Keratinocyte (primary cell): ENCODE measurements around the gene TLL2.

Experiments used
- EZH2 ChIP-seq: IDR thresholded peaks from one replicate; pipeline ENCODE4 v1.6.1; 2012; ENCODE audit warnings: inconsistent platforms, mild to moderate bottlenecking, low read length, moderate library complexity
- TF ChIP-seq, protein P1 (sequence below), 3 experiments: IDR thresholded peaks in 1 of 3; conservative IDR thresholded peaks in 1 of 3; optimal IDR thresholded peaks in 1 of 3; 2 replicates in 2 of 3; 3 replicates in 1 of 3; pipeline versions ENCODE3 to v1.5.1; 2011; ENCODE audit warnings: low read length in 3 of 3, mild to moderate bottlenecking in 3 of 3, moderate library complexity in 2 of 3, control low read depth in 1 of 3, inconsistent platforms in 1 of 3; ENCODE audit not compliant: insufficient read depth in 2 of 3; ENCODE audit errors: extremely low read depth in 1 of 3

- TF ChIP-seq, protein P1, sequence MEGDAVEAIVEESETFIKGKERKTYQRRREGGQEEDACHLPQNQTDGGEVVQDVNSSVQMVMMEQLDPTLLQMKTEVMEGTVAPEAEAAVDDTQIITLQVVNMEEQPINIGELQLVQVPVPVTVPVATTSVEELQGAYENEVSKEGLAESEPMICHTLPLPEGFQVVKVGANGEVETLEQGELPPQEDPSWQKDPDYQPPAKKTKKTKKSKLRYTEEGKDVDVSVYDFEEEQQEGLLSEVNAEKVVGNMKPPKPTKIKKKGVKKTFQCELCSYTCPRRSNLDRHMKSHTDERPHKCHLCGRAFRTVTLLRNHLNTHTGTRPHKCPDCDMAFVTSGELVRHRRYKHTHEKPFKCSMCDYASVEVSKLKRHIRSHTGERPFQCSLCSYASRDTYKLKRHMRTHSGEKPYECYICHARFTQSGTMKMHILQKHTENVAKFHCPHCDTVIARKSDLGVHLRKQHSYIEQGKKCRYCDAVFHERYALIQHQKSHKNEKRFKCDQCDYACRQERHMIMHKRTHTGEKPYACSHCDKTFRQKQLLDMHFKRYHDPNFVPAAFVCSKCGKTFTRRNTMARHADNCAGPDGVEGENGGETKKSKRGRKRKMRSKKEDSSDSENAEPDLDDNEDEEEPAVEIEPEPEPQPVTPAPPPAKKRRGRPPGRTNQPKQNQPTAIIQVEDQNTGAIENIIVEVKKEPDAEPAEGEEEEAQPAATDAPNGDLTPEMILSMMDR (optimal IDR thresholded peaks at IDR 0.05 in 1 of 3, IDR thresholded peaks at IDR 0.05 in 1 of 3, conservative IDR thresholded peaks at IDR 0.05 in 1 of 3; ENCODE audit: extremely low read depth in 1 of 3, insufficient read depth in 2 of 3, low read length in 3 of 3): no peak
- no peak for TF ChIP-seq EZH2
These were observed 73.1 kb downstream of the TLL2 start for GRCh38 chr10:96440361-96441292.
